Keratinocyte (primary cell): ENCODE data around the gene TAP1. TPM values are rescaled to one million over a fixed set of nuclear protein-coding genes. Genes with fewer than 3 reads are reported as not detected.

Experiments used
- DNase-seq: peaks from one replicate; pipeline ENCODE4 v3.0.0-alpha.2; 2011; ENCODE audit warnings: low read depth, missing footprints, low spot score
- FAIRE-seq: peaks from 2 replicates; lab custom pipeline; 2011; peaks lifted over from hg19 to GRCh38; lab: Jason Lieb, UNC
- H2AFZ ChIP-seq: 2 replicates; pipeline ENCODE4 v1.6.0; 2012; ENCODE audit warnings: low read length, control low read depth, inconsistent platforms; ENCODE audit not compliant: control insufficient read depth
- H3K27ac ChIP-seq: 2 replicates; pipeline ENCODE4 v1.5.1; 2011; ENCODE audit warnings: low read length; ENCODE audit not compliant: control insufficient read depth, insufficient read depth
- H3K27me3 ChIP-seq: 3 replicates; pipeline ENCODE4 v1.6.0; 2011; ENCODE audit warnings: low read length; ENCODE audit not compliant: control insufficient read depth, insufficient read depth; ENCODE audit errors: extremely low read depth
- H3K36me3 ChIP-seq, 2 experiments: 2 replicates in 1 of 2; 3 replicates in 1 of 2; pipeline ENCODE4 v1.5.1; 2011; ENCODE audit warnings: low read length in 2 of 2, mild to moderate bottlenecking in 1 of 2; ENCODE audit not compliant: control insufficient read depth in 2 of 2, insufficient read depth in 2 of 2; ENCODE audit errors: extremely low read depth in 1 of 2
- H3K4me1 ChIP-seq: 3 replicates; pipeline ENCODE4 v1.5.1; 2011; ENCODE audit warnings: low read length; ENCODE audit not compliant: control insufficient read depth, insufficient read depth; ENCODE audit errors: extremely low read depth
- H3K4me2 ChIP-seq: 3 replicates; pipeline ENCODE4 v1.6.0; 2011; ENCODE audit warnings: low read depth, low read length; ENCODE audit not compliant: control insufficient read depth, insufficient read depth; ENCODE audit errors: extremely low read depth
- H3K4me3 ChIP-seq, 3 experiments: fragments of 200-600 bp in 1 of 3; sonication (generic) in 1 of 3; 2 replicates in 2 of 3; 3 replicates in 1 of 3; pipeline ENCODE4 v1.5.1; 2011 to 2016; ENCODE audit warnings: low read length in 3 of 3, mild to moderate bottlenecking in 3 of 3, control low read depth in 2 of 3, inconsistent platforms in 1 of 3, low read depth in 1 of 3, mixed read lengths in 1 of 3, mixed run types in 1 of 3, moderate library complexity in 1 of 3; ENCODE audit not compliant: control insufficient read depth in 2 of 3, insufficient read depth in 2 of 3; ENCODE audit errors: extremely low read depth in 1 of 3
- H3K79me2 ChIP-seq: 2 replicates; pipeline ENCODE4 v1.6.0; 2012; ENCODE audit warnings: low read length; ENCODE audit not compliant: control insufficient read depth, insufficient read depth
- H3K9ac ChIP-seq: 3 replicates; pipeline ENCODE4 v1.6.0; 2011; ENCODE audit warnings: low read length; ENCODE audit not compliant: control insufficient read depth, insufficient read depth; ENCODE audit errors: extremely low read depth
- H3K9me1 ChIP-seq: 3 replicates; pipeline ENCODE4 v1.6.0; 2011; ENCODE audit warnings: low read length; ENCODE audit not compliant: control insufficient read depth, insufficient read depth; ENCODE audit errors: extremely low read depth
- H3K9me3 ChIP-seq: 2 replicates; pipeline ENCODE4 v1.5.1; 2012; ENCODE audit warnings: low read depth, low read length; ENCODE audit not compliant: control insufficient read depth
- H4K20me1 ChIP-seq: 3 replicates; pipeline ENCODE4 v1.6.0; 2011; ENCODE audit warnings: low read length; ENCODE audit not compliant: control insufficient read depth, insufficient read depth; ENCODE audit errors: extremely low read depth
- EZH2 ChIP-seq: IDR thresholded peaks from one replicate; pipeline ENCODE4 v1.6.1; 2012; ENCODE audit warnings: inconsistent platforms, mild to moderate bottlenecking, low read length, moderate library complexity
- dilution Hi-C: fragments of 300-500 bp; cut with MboI; formaldehyde crosslinking; loops from one replicate; pipeline ENCODE4 v1.7.0; 2020; ENCODE audit warnings: low sequenced_read_pairs; ENCODE audit not compliant: extremely low pct_ligation_motif_present
- polyA plus RNA-seq, 5 experiments: library from polyadenylated mRNA; depleted of rRNA in 3 of 5; stranded (reverse) in 3 of 5; stranded (forward) in 1 of 5; unstranded in 1 of 5; fragments of >200 nt; gene quantifications; 1 replicate in 1 of 5; 2 replicates in 3 of 5; 3 replicates in 1 of 5; pipeline versions ENCODE4 v1.2.1 to v1.2.3, GENCODE V29; 2011 to 2012; ENCODE audit warnings: missing spikeins in 2 of 5, low read depth in 1 of 5, low replicate concordance in 1 of 5
- TF ChIP-seq, protein P1 (sequence below), 3 experiments: IDR thresholded peaks in 1 of 3; conservative IDR thresholded peaks in 1 of 3; optimal IDR thresholded peaks in 1 of 3; 2 replicates in 2 of 3; 3 replicates in 1 of 3; pipeline versions ENCODE3 to v1.5.1; 2011; ENCODE audit warnings: low read length in 3 of 3, mild to moderate bottlenecking in 3 of 3, moderate library complexity in 2 of 3, control low read depth in 1 of 3, inconsistent platforms in 1 of 3; ENCODE audit not compliant: insufficient read depth in 2 of 3; ENCODE audit errors: extremely low read depth in 1 of 3

Gene TAP1
- polyA plus RNA-seq, 1 donor (not counting 4 experiments of a cell fraction or from before 2014, with no cell fraction given), result 56.1 TPM

DNA sequence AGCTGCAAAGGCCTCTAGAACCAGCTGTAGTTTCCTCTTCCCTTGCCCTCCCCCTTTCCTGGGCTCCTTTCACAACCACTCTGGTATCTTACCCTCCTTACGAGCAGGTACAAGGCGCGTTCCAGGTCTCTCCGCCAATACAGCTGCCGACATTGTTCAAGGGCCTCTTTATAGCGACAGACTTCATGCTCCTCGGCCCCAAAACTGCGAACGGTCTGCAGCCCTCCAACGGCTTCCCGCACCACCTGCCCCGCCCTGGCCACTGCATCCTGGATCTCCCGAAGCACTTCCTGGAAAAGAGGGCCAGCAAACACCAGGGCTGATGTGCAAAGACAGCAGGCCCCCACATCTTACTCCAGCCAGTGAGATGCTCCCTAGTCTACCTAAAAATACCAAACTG is 21.0 kb downstream of the TAP1 start:
- dilution Hi-C loops, result no loop called here
- no peak overlapping the region for H2AFZ ChIP-seq
- no peak for FAIRE-seq
- H3K9me1 ChIP-seq, result no peaks in the 10 kb centered on the region
- no peaks in the 10 kb centered on the region for H3K27me3 ChIP-seq
- H3K9me3 ChIP-seq, result no peaks in the 10 kb centered on the region
- peaks cover 27 to 40% of the 10 kb centered on the region in 2 experiments for H3K36me3 ChIP-seq
- no peak overlapping the region for H3K9ac ChIP-seq
- DNase-seq, result no peak
- H4K20me1 ChIP-seq, result no peaks in the 10 kb centered on the region
- no peak overlapping the region for H3K4me3 ChIP-seq
- H3K4me1 ChIP-seq, result peaks cover 12% of the 10 kb centered on the region
- TF ChIP-seq EZH2, result no peak
- TF ChIP-seq, protein P1, sequence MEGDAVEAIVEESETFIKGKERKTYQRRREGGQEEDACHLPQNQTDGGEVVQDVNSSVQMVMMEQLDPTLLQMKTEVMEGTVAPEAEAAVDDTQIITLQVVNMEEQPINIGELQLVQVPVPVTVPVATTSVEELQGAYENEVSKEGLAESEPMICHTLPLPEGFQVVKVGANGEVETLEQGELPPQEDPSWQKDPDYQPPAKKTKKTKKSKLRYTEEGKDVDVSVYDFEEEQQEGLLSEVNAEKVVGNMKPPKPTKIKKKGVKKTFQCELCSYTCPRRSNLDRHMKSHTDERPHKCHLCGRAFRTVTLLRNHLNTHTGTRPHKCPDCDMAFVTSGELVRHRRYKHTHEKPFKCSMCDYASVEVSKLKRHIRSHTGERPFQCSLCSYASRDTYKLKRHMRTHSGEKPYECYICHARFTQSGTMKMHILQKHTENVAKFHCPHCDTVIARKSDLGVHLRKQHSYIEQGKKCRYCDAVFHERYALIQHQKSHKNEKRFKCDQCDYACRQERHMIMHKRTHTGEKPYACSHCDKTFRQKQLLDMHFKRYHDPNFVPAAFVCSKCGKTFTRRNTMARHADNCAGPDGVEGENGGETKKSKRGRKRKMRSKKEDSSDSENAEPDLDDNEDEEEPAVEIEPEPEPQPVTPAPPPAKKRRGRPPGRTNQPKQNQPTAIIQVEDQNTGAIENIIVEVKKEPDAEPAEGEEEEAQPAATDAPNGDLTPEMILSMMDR (optimal IDR thresholded peaks at IDR 0.05 in 1 of 3, IDR thresholded peaks at IDR 0.05 in 1 of 3, conservative IDR thresholded peaks at IDR 0.05 in 1 of 3; ENCODE audit: extremely low read depth in 1 of 3, insufficient read depth in 2 of 3, low read length in 3 of 3), result no peak
- peaks cover 16% of the 10 kb centered on the region for H3K79me2 ChIP-seq
- H3K27ac ChIP-seq, result no peak overlapping the region
- no peak overlapping the region for H3K4me2 ChIP-seq

- Histone ChIP-seq H3K27ac (no peak overlapping the region), H3K27me3 (no peaks in the 10 kb centered on the region), H3K79me2 (peaks cover 4% of the 10 kb centered on the region), H3K4me1 (peaks cover 4% of the 10 kb centered on the region), H4K20me1 (no peaks in the 10 kb centered on the region), H3K4me3 (no peak overlapping the region), H3K36me3 (peaks cover 29 to 40% of the 10 kb centered on the region in 2 experiments), H3K9me1 (no peaks in the 10 kb centered on the region), H2AFZ (no peak overlapping the region), H3K4me2 (no peak overlapping the region), H3K9me3 (no peaks in the 10 kb centered on the region), H3K9ac (no peak overlapping the region)
- FAIRE-seq (no peak), DNase-seq (no peak)
- dilution Hi-C loops, result no loop called here
- TF ChIP-seq, protein P1 (optimal IDR thresholded peaks at IDR 0.05 in 1 of 3, IDR thresholded peaks at IDR 0.05 in 1 of 3, conservative IDR thresholded peaks at IDR 0.05 in 1 of 3; ENCODE audit: extremely low read depth in 1 of 3, insufficient read depth in 2 of 3, low read length in 3 of 3), result no peak
- no peak for TF ChIP-seq EZH2
These were observed 22.6 kb downstream of the TAP1 start for GRCh38 chr6:32830936-32831335.
